Caco-2 (cell line): ENCODE results near the gene PRKACA. TPM values are rescaled to one million over a fixed set of nuclear protein-coding genes. Genes with fewer than 3 reads are reported as not detected.

Experiments used
- BruUV-seq: library from RNA; stranded (reverse); fragments of 400-500 nt; replicated peaks from 2 replicates; lab custom pipeline; 2021; lab: Mats Ljungman, UMichigan
- CTCF ChIA-PET: fragments of 300-600 bp; sonication (Branson Sonifier 250); formaldehyde crosslinking; loops from one replicate; lab custom pipeline; 2022; ENCODE audit warnings: antibody characterized with exemption; lab: Charles Lee
- POLR2A ChIA-PET: fragments of 300-600 bp; sonication (Branson Sonifier 250); formaldehyde crosslinking; loops from one replicate; lab custom pipeline; 2022; ENCODE audit warnings: antibody characterized with exemption; lab: Charles Lee
- DNase-seq, 2 experiments: peaks; one replicate each; pipeline versions ENCODE4 v3.0.0 to v3.0.0-alpha.2; 2020 to 2022
- H3K27me3 ChIP-seq: replicated peaks from 2 replicates; pipeline ENCODE4 v1.6.0; 2011; ENCODE audit warnings: low read length; ENCODE audit not compliant: control insufficient read depth, insufficient read depth
- H3K36me3 ChIP-seq: 2 replicates; pipeline ENCODE4 v1.5.1; 2011; ENCODE audit warnings: low read length; ENCODE audit not compliant: control insufficient read depth, insufficient read depth
- H3K4me1 ChIP-seq: fragments of 250-450 bp; sonication (Bioruptor Pico); 2 replicates; pipeline ENCODE4 v1.5.1; 2020; ENCODE audit warnings: mild to moderate bottlenecking
- H3K4me3 ChIP-seq: 2 replicates; pipeline ENCODE4 v1.5.1; 2011; ENCODE audit warnings: low read depth, mild to moderate bottlenecking, control low read depth, low read length
- H3K9me3 ChIP-seq: fragments of 250-450 bp; sonication (Bioruptor Pico); 2 replicates; pipeline ENCODE4 v1.5.1; 2020; ENCODE audit warnings: mild to moderate bottlenecking, moderate library complexity
- H3K27ac Mint-ChIP-seq: one replicate; pipeline ENCODE4 v1.8.0; 2022; ENCODE audit warnings: mixed read lengths; ENCODE audit not compliant: unreplicated experiment
- H3K27me3 Mint-ChIP-seq: one replicate; pipeline ENCODE4 v1.8.0; 2022; ENCODE audit warnings: mixed read lengths; ENCODE audit not compliant: insufficient read depth, unreplicated experiment
- H3K36me3 Mint-ChIP-seq: one replicate; pipeline ENCODE4 v1.8.0; 2022; ENCODE audit warnings: mild to moderate bottlenecking, mixed read lengths; ENCODE audit not compliant: insufficient read depth, unreplicated experiment
- H3K4me1 Mint-ChIP-seq: one replicate; pipeline ENCODE4 v1.8.0; 2022; ENCODE audit warnings: low read depth, mixed read lengths; ENCODE audit not compliant: unreplicated experiment
- H3K4me3 Mint-ChIP-seq: one replicate; pipeline ENCODE4 v1.8.0; 2022; ENCODE audit warnings: mild to moderate bottlenecking, moderate library complexity, mixed read lengths; ENCODE audit not compliant: unreplicated experiment
- H3K9me3 Mint-ChIP-seq: one replicate; pipeline ENCODE4 v1.8.0; 2022; ENCODE audit warnings: mixed read lengths; ENCODE audit not compliant: unreplicated experiment
- intact Hi-C: fragments of 100-400 bp; cut with micrococcal nuclease; formaldehyde crosslinking; loops from one replicate; pipeline ENCODE4 v1.10.0; 2022; ENCODE audit not compliant: unreplicated experiment
- total RNA-seq: library from RNA; stranded (reverse); gene quantifications from 2 replicates; pipeline ENCODE4 v1.2.3, GENCODE V29; 2022
- TF ChIP-seq, protein P1 (sequence below), 2 experiments: fragments of 200-600 bp in 1 of 2; IDR thresholded peaks; 1 replicate in 1 of 2; 2 replicates in 1 of 2; pipeline versions ENCODE4 v1.5.1 to v1.8.0; 2011 to 2022; ENCODE audit warnings: antibody characterized with exemption in 1 of 2, control low read depth in 1 of 2, inconsistent platforms in 1 of 2, low read depth in 1 of 2, low read length in 1 of 2, mild to moderate bottlenecking in 1 of 2, moderate library complexity in 1 of 2; ENCODE audit not compliant: insufficient read depth in 1 of 2, severe bottlenecking in 1 of 2, unreplicated experiment in 1 of 2

Gene PRKACA
- total RNA-seq, 1 experiment from 2014 or later: 51.9 TPM

DNA sequence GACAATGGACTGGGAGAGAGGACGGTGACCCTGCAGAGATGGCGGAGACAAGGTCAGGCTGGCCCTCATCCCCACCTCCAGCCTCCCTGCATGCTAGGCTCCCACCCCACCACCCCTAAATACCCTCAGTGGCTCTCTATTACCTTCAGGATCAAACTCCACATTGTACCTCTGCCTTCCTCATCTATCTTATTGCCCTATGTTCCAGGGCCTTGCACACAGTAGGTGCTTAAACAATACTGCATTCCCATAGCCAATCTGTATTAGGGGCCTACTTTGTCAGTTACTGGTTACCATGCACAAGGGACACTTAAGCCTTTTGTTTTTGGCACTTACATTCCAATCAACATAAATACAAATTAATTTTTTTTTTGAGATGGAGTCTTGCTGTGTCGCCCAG lies 62.2 kb downstream of the PRKACA start:
- TF ChIP-seq, protein P1, sequence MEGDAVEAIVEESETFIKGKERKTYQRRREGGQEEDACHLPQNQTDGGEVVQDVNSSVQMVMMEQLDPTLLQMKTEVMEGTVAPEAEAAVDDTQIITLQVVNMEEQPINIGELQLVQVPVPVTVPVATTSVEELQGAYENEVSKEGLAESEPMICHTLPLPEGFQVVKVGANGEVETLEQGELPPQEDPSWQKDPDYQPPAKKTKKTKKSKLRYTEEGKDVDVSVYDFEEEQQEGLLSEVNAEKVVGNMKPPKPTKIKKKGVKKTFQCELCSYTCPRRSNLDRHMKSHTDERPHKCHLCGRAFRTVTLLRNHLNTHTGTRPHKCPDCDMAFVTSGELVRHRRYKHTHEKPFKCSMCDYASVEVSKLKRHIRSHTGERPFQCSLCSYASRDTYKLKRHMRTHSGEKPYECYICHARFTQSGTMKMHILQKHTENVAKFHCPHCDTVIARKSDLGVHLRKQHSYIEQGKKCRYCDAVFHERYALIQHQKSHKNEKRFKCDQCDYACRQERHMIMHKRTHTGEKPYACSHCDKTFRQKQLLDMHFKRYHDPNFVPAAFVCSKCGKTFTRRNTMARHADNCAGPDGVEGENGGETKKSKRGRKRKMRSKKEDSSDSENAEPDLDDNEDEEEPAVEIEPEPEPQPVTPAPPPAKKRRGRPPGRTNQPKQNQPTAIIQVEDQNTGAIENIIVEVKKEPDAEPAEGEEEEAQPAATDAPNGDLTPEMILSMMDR (IDR thresholded peaks at IDR 0.05; ENCODE audit: insufficient read depth in 1 of 2, low read depth in 1 of 2, low read length in 1 of 2, severe bottlenecking in 1 of 2, unreplicated experiment in 1 of 2): no peak
- no peaks in the 10 kb centered on the region for H3K27me3 Mint-ChIP-seq
- no peaks in the 10 kb centered on the region for H3K9me3 Mint-ChIP-seq
- H3K36me3 ChIP-seq: no peaks in the 10 kb centered on the region; the same call in 1 of the 2 replicates
- peaks cover 13% of the 10 kb centered on the region for H3K4me1 ChIP-seq
- ChIA-PET POLR2A (no interaction called here), CTCF (no interaction called here)
- no peaks in the 10 kb centered on the region for H3K9me3 ChIP-seq
- H3K36me3 Mint-ChIP-seq: peaks cover 12% of the 10 kb centered on the region
- no peak for DNase-seq
- no peak overlapping the region for H3K27ac Mint-ChIP-seq
- H3K4me3 ChIP-seq: no peak overlapping the region
- H3K27me3 ChIP-seq: no peaks in the 10 kb centered on the region
- BruUV-seq: no TSS peak
- no peak overlapping the region for H3K4me3 Mint-ChIP-seq
- intact Hi-C loops: no loop called here
- peaks cover 14% of the 10 kb centered on the region for H3K4me1 Mint-ChIP-seq

DNA sequence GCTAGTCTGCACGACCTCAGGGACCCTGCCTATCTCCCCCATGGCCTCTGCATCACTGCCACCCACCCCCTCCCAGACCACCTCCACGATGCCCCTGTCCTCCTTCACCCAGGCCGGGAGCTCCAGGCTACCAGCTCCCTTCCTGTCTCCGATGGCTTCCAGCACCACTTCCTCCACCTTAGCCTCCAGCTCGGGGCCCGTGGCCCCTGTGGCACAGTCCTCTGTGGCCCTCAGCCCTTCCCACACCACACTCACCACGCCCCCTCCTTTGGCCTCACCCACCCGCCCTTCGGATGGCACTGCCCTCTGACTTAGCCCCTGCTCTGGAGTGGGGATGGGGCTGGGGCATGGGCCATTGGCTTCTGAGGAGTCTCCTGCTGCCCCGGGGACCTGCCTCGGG lies 62.8 kb downstream of the PRKACA start:
- Mint-ChIP-seq H3K27ac (no peak overlapping the region), H3K9me3 (no peaks in the 10 kb centered on the region), H3K4me1 (peaks cover 10% of the 10 kb centered on the region), H3K27me3 (no peaks in the 10 kb centered on the region), H3K36me3 (peaks cover 12% of the 10 kb centered on the region), H3K4me3 (no peak overlapping the region)
- no peak overlapping the region for H3K4me3 ChIP-seq
- TF ChIP-seq, protein P1 (IDR thresholded peaks at IDR 0.05; ENCODE audit: insufficient read depth in 1 of 2, low read depth in 1 of 2, low read length in 1 of 2, severe bottlenecking in 1 of 2, unreplicated experiment in 1 of 2): no peak
- no peaks in the 10 kb centered on the region; the same call in 1 of the 2 replicates for H3K36me3 ChIP-seq
- BruUV-seq: no TSS peak
- intact Hi-C loops: no loop called here
- no peak for DNase-seq
- ChIA-PET POLR2A (no interaction called here), CTCF (interaction anchor here (0.9 kb wide), 1 partner anchor 82 kb away, joined by 3 read pairs; the partner anchor contains the start of gene ASF1B)
- no peaks in the 10 kb centered on the region for H3K9me3 ChIP-seq
- no peaks in the 10 kb centered on the region for H3K27me3 ChIP-seq
- peaks cover 6% of the 10 kb centered on the region for H3K4me1 ChIP-seq

DNA sequence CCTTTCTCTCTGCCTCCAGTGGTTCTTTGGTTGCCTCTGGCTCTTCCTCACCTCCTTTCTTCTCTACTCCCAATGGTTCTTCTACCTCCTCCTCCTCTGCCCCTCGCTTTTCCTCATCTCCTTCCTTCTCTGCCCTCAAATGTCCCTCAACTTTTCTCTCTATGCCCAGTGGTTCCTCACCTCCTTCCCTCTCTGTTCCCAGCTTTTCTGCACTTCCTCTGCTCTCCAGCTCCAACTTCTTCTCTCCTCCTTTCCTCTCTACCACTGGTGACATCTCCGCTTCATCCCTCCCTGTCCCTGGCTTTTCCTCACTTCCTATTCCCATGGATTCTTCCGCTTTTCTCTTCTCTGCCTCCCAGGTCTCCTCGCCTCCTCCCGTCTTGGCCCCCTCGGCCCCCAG lies 63.5 kb downstream of the PRKACA start:
- intact Hi-C loops: no loop called here
- H3K4me1 ChIP-seq: peaks cover under 1% of the 10 kb centered on the region; the same call in 1 of the 2 replicates
- TF ChIP-seq, protein P1 (IDR thresholded peaks at IDR 0.05; ENCODE audit: insufficient read depth in 1 of 2, low read depth in 1 of 2, low read length in 1 of 2, severe bottlenecking in 1 of 2, unreplicated experiment in 1 of 2): no peak
- Mint-ChIP-seq H3K27ac (no peak overlapping the region), H3K9me3 (no peaks in the 10 kb centered on the region), H3K4me1 (peaks cover 7% of the 10 kb centered on the region), H3K4me3 (no peak overlapping the region), H3K36me3 (peaks cover 12% of the 10 kb centered on the region), H3K27me3 (no peaks in the 10 kb centered on the region)
- H3K4me3 ChIP-seq: no peak overlapping the region
- BruUV-seq: no TSS peak
- ChIA-PET CTCF (interaction anchor here (0.6 to 0.9 kb wide), 2 partner anchors 21 to 83 kb away, joined by 3 to 11 read pairs; partner anchors contain the start of gene ASF1B), POLR2A (no interaction called here)
- no peaks in the 10 kb centered on the region for H3K27me3 ChIP-seq
- H3K9me3 ChIP-seq: no peaks in the 10 kb centered on the region
- H3K36me3 ChIP-seq: no peaks in the 10 kb centered on the region; the same call in 1 of the 2 replicates
- DNase-seq: no peak
